ENCODE data around the gene CCDC18.

CCDC18 gene

DNA sequence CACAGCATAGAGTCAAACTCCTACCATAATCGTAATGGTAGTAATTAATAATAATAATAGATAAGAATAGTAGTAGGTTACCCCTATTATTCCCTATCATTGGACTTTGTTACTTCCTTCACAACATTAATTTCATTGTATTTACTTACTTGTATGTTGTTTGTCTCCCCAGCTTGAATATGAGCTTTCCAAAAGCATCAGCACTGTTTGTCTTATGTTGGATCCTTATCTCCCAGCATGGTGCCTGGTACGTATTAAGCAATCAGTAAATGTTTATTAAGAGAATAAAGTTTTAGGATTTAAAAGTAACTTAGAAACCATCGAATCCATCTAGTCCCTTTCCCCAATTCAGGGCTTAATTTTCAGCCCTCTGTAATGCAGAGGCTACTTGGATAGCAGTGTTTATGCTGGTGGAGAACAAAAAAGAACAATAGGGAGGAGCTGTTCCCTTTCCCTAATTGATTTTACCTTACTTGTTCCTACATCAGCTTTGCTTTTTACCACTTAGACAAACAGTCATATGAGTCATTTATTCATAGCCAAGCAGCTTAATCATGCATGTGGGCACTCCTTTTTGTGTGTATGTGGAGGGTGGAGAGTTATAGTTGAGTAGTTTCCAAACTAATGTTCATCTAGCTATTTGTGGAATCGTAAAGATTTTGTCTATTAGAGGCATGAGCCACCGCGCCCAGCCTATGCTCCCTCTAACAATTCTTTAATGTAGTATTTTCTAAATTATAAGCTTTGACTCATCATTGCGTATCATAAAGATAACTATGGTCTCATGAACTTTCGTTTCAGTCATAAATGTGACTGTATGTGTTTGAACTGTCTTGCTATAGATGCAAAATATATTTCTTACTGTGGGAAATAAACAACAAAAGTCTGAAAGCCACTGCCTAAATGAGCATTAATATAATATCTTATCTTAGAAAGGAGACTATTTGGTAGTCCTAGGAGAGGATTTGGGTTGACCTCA is 144.3 kb downstream of the CCDC18 start:
- peak; percentile 71; the same call in 2 of the 3 replicates for ATAC-seq
- TF ChIP-seq TOX (CRISPR knock-in tag; IDR thresholded peaks at IDR 0.05; ENCODE audit: borderline replicate concordance) (no peak), ZC3H10 (CRISPR knock-in tag; IDR thresholded peaks at IDR 0.05) (no peak), CSDC2 (CRISPR knock-in tag; IDR thresholded peaks at IDR 0.05) (no peak), ZNF8 (CRISPR knock-in tag; IDR thresholded peaks at IDR 0.05) (no peak), ESRRG (CRISPR knock-in tag; IDR thresholded peaks at IDR 0.05) (no peak), ISL1 (CRISPR knock-in tag; IDR thresholded peaks at IDR 0.05) (no peak), OSR1 (CRISPR knock-in tag; IDR thresholded peaks at IDR 0.05) (no peak), ZNF70 (CRISPR knock-in tag; IDR thresholded peaks at IDR 0.05) (no peak), TCF4 (CRISPR knock-in tag; IDR thresholded peaks at IDR 0.05; ENCODE audit: borderline replicate concordance) (no peak), SNAI2 (CRISPR knock-in tag; IDR thresholded peaks at IDR 0.05) (no peak)
- TF ChIP-seq, protein P1, sequence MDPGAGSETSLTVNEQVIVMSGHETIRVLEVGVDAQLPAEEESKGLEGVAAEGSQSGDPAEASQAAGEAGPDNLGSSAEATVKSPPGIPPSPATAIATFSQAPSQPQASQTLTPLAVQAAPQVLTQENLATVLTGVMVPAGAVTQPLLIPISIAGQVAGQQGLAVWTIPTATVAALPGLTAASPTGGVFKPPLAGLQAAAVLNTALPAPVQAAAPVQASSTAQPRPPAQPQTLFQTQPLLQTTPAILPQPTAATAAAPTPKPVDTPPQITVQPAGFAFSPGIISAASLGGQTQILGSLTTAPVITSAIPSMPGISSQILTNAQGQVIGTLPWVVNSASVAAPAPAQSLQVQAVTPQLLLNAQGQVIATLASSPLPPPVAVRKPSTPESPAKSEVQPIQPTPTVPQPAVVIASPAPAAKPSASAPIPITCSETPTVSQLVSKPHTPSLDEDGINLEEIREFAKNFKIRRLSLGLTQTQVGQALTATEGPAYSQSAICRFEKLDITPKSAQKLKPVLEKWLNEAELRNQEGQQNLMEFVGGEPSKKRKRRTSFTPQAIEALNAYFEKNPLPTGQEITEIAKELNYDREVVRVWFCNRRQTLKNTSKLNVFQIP (CRISPR knock-in tag; IDR thresholded peaks at IDR 0.05; ENCODE audit: borderline replicate concordance, low read depth): no peak
- TF ChIP-seq, protein P2, sequence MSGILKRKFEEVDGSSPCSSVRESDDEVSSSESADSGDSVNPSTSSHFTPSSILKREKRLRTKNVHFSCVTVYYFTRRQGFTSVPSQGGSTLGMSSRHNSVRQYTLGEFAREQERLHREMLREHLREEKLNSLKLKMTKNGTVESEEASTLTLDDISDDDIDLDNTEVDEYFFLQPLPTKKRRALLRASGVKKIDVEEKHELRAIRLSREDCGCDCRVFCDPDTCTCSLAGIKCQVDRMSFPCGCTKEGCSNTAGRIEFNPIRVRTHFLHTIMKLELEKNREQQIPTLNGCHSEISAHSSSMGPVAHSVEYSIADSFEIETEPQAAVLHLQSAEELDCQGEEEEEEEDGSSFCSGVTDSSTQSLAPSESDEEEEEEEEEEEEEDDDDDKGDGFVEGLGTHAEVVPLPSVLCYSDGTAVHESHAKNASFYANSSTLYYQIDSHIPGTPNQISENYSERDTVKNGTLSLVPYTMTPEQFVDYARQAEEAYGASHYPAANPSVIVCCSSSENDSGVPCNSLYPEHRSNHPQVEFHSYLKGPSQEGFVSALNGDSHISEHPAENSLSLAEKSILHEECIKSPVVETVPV (CRISPR knock-in tag; IDR thresholded peaks at IDR 0.05): no peak
- TF ChIP-seq, protein P3, sequence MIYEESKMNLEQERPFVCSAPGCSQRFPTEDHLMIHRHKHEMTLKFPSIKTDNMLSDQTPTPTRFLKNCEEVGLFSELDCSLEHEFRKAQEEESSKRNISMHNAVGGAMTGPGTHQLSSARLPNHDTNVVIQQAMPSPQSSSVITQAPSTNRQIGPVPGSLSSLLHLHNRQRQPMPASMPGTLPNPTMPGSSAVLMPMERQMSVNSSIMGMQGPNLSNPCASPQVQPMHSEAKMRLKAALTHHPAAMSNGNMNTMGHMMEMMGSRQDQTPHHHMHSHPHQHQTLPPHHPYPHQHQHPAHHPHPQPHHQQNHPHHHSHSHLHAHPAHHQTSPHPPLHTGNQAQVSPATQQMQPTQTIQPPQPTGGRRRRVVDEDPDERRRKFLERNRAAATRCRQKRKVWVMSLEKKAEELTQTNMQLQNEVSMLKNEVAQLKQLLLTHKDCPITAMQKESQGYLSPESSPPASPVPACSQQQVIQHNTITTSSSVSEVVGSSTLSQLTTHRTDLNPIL (CRISPR knock-in tag; IDR thresholded peaks at IDR 0.05; ENCODE audit: low read depth): no peak
